Esophagus squamous epithelium (tissue), 4 donors: ENCODE data around the gene KDM6B.

Experiments
- POLR2A ChIP-seq, 4 donors: fragments of 450-650 bp; IDR thresholded peaks; one replicate each; pipeline ENCODE4 v1.6.1; 2017; ENCODE audit warnings: antibody characterized with exemption in 4 of 4, mild to moderate bottlenecking in 4 of 4, moderate library complexity in 3 of 4
- TF ChIP-seq, protein P1 (sequence below), 6 experiments: fragments of 450-650 bp in 4 of 6; fragments of 200-600 bp in 2 of 6; sonication (generic) in 2 of 6; IDR thresholded peaks; one replicate each; pipeline ENCODE4 v1.5.1; 2016 to 2019; ENCODE audit warnings: antibody characterized with exemption in 6 of 6, mild to moderate bottlenecking in 4 of 6, moderate library complexity in 4 of 6

DNA sequence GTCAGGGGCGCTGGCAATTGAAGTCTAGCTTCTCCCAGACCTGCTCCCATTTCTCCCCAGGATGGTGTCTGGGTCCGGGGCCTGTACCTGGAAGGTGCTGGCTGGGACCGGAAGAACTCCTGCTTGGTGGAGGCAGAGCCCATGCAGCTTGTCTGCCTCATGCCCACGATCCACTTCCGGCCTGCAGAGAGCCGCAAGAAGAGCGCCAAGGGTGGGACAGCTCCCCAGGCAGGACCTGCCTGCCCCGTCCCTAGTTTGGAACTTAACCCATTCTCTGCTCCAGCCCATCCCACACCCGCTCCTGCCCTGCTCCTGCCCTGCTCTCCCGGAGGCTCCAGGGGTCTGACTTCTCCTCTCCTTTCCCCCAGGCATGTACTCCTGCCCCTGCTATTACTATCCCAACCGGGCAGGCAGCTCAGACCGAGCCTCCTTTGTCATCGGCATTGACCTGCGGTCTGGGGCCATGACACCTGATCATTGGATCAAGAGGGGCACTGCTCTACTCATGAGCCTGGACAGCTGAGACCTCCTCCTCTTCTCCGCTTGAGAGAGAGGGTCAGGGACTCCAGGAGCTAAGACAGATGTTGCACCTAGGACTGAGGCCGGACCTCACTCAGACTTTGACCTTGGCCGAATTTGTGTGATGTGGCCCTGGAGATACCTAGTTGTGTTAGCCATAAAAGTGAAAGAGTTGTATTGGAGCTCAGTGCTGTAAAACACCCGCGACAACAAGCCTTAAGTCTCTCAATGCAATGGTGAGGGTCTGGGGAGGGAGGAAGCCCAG lies 814 bp upstream of the KDM6B start:
- TF ChIP-seq, protein P1, sequence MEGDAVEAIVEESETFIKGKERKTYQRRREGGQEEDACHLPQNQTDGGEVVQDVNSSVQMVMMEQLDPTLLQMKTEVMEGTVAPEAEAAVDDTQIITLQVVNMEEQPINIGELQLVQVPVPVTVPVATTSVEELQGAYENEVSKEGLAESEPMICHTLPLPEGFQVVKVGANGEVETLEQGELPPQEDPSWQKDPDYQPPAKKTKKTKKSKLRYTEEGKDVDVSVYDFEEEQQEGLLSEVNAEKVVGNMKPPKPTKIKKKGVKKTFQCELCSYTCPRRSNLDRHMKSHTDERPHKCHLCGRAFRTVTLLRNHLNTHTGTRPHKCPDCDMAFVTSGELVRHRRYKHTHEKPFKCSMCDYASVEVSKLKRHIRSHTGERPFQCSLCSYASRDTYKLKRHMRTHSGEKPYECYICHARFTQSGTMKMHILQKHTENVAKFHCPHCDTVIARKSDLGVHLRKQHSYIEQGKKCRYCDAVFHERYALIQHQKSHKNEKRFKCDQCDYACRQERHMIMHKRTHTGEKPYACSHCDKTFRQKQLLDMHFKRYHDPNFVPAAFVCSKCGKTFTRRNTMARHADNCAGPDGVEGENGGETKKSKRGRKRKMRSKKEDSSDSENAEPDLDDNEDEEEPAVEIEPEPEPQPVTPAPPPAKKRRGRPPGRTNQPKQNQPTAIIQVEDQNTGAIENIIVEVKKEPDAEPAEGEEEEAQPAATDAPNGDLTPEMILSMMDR (IDR thresholded peaks at IDR 0.05) = no peak
- TF ChIP-seq POLR2A (IDR thresholded peaks at IDR 0.05) = no peak
